GF-D8 (cell line): ENCODE data around the gene MRPS23.
"Not testable (repeated sequence)": the region's sequence is repeated elsewhere in the genome, so short reads cannot be mapped to it uniquely, and the experiment has no call there.

Experiments used
- DNase-seq: peaks from one replicate; lab custom pipeline; 2025; lab: John Stamatoyannopoulos, UW

The MRPS23 gene

DNA sequence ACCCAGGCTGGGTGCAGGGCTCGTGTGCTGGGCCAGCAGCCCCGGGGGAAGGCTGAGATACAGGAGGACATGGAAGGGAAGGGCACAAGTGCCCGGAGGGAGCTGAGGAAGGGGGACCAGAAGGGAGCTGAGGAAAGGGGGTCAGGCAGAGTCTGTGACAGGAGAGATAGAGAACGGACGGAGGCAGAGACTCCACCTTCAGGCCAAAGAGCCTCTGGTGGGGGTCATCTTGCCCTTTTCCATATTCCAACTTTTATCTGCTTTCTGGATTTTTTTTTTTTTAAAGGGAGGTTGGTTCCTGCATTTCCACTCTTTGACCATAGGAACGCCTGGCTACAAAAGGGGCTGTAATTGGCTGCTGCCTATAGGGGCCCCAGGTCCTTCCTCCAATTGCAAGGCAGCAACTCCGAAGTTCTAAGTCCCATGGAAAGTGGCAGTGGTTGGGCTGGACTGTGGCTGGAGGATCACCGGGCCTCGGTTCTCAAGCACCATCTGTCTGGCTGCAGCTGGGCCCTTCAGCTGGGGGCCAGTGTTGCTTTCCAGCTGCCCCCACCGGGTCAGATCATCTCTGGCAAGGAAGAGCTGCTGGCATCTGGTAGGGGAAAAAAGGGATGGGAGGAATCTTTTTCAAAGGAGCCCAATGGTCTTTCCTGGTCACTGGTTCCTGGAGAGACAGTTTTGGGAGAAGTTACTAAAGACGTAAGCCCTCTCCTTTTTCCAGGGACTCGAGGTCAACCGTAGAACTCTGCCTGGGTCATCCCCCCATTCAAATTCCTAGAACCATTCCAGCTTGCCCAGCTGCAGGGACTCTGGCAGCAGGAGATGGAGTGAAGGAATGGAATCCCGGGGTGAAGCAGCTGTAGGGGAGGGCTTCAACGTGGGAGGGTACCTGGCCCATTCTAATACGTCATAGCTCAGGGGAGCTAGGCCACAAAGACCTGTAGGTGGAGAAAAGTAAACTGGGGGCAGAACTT lies 13.1 kb upstream of the MRPS23 start:
- no peak for DNase-seq

- no peak for DNase-seq
Observed at GRCh38 chr17:57861790-57862693, 12.2 kb upstream of the MRPS23 start.

- DNase-seq: peak; percentile 85
Observed at GRCh38 chr17:57861000-57861789, 11.4 kb upstream of the MRPS23 start.

DNA sequence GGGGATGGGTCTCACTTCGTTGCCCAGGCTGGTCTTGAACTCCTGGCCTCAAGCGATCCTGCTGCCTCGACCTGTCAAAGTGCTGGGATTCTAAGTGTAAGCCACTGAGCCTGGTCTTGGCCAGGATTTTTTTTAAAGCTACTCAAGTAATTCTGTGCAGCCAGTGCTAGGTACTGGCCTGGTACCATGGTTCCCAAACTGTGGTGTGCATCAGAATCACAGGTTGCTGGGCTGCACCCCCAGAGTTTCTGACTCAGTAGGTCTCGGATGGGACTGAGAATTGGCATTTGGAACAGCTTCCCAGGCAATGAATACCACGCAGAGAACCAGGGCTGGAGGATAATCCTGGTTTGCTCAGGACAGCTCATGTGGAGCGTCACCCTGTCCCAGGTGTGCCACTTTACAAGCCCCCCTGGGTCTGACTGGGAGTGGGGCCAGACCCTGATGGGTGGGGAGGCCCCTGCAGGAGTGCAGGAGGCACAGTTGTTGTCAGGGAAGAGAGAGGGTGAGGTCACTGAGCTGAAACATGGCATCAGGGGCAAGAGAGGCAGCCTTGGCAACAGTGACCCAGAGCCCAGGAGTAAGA lies 10.7 kb upstream of the MRPS23 start:
- no peak for DNase-seq

- no peak for DNase-seq
Observed at GRCh38 chr17:57859601-57860413, 10.0 kb upstream of the MRPS23 start.

DNA sequence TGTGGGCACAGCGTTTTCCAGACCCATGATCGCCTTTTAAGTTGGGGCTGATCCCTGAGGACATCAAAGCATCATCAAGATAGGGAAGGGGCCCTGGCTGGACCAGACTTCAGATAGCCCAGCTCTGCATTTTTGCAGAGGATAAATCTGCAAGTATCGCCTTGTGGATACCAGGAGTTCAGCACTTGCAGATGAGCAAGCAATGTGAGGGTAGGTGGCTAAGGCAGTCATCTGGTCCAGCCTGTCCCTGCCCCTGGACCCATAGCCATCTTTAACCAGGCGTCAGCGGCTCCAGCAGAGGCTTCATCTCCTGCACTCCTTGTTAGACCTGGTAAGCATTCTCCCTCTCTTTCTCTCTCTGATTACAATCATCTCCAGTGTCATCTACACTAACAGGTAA lies 9.0 kb upstream of the MRPS23 start:
- no peak for DNase-seq

GRCh38 chr17:57856792-57857620 lies 7.2 kb upstream of the MRPS23 start:
- DNase-seq: no peak

- no peak for DNase-seq
Observed at GRCh38 chr17:57855391-57856035, 5.7 kb upstream of the MRPS23 start.

GRCh38 chr17:57853695-57854094 lies 3.9 kb upstream of the MRPS23 start:
- DNase-seq: no peak

- DNase-seq: no peak
Observed at GRCh38 chr17:57852955-57853328, 3.1 kb upstream of the MRPS23 start.

- DNase-seq: peak; percentile 33
Observed at GRCh38 chr17:57852092-57852954, 2.5 kb upstream of the MRPS23 start.

DNA sequence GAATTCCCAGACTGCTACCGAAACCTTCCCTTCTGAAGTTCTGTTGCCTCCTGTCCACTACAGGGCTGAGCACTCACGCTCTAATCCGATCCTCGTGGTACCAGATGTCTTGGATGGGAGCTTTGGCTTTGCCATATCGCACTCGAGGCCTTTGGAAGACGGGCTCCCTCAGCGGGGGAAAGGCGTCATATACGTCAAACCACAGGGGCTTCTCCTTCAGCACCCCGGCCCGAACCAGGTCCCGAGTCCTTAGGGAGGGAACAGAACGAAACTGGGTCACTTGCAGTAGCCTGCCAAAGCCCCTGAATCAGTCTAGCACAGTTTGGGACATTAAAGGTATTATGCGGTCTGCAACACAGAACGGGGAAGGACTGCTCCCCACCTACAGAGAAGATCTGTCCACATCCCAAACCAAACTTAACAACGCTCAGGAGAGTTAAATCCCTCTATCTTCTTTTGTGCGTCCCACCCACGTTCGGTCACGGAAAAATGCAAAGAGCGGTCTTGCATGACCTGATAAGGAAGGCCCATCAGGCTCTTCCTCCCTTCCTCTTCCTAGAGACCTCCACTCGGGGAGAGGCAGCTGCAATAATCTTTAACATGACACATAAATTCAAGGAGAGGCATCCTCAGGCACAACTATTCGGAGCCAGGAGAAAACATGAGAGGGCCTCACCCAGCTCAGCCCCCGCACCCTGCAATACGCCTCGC lies 526 bp downstream of the MRPS23 start:
- no peak for DNase-seq

DNA sequence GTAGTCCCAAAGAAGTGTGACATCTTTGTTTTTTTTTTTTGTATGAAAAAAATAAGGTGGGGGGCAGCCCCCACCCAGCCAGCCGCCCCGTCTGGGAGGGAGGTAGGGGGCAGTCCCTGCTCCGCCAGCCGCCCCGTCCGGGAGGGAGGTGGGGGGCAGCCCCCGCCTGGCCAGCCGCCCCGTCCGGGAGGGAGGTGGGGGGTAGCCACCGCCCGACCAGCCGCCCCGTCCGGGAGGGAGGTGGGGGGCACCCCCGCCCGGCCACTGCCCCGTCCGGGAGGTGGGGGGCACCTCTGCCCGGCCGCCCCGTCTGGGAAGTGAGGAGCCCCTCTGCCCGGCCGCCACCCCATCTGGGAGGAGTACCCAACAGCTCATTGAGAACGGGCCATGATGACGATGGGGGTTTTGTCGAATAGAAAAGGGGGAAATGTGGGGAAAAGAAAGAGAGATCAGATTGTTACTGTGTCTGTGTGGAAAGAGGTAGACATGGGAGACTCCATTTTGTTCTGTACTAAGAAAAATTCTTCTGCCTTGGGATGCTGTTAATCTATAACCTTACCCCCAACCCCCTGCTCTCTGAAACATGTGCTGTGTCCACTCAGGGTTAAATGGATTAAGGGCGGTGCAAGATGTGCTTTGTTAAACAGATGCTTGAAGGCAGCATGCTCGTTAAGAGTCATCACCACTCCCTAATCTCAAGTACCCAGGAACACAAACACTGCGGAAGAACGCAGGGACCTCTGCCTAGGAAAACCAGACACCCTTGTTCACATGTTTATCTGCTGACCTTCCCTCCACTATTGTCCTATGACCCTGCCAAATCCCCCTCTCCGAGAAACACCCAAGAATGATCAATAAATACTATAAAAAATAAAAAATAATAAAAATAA lies 3.5 kb downstream of the MRPS23 start:
- not testable (repeated sequence) for DNase-seq

GRCh38 chr17:57842280-57842679 lies 7.6 kb downstream of the MRPS23 start:
- no peak for DNase-seq

DNA sequence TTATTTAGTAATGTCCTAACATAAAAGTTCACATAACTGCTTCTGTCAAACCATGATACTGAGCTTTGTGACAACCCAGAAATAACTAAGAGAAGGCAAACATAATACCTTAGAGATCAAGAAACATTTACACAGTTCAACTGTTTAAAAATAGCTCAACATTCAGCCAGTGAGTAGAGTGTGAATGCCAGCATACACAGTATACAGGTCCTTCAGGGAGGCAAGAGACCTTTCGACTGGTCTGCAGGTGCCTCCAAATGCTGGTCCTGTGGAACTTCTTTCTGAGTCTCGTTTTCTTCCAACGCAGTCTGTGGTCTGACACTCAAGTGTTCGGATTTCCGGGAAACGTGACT lies 10.3 kb downstream of the MRPS23 start:
- DNase-seq: no peak

- DNase-seq: no peak
Observed at GRCh38 chr17:57838857-57839570, 10.8 kb downstream of the MRPS23 start.
